Stimulated activated CD8-positive, alpha-beta memory T cell treated with anti-CD3 and anti-CD28 coated beads, Interleukin-12 subunit alpha, Interleukin-12 subunit beta, amount 100 ng/mL, for 24 hours (primary cell): ENCODE results near the gene SLC38A10.
A peak's percentile ranks its signal among the peaks of the same experiment; 100 is the strongest.

ENCODE experiments used
- DNase-seq: peaks from one replicate; pipeline ENCODE4 v3.0.0-alpha.2; 2020; ENCODE audit errors: extremely low read depth

SLC38A10 gene

GRCh38 chr17:81295031-81295675 lies at the start of gene SLC38A10:
Gene SLC38A10, minus strand, starts transcription at chr17:81295307. Its CDS starts 386 bp downstream, at chr17:81294921.
- peak; percentile 78 for DNase-seq

- DNase-seq, result no peak
Observed at GRCh38 chr17:81342269-81343070, 47.4 kb upstream of the SLC38A10 start.

GRCh38 chr17:81341516-81342268 lies 46.6 kb upstream of the SLC38A10 start:
- DNase-seq, result no peak

DNA sequence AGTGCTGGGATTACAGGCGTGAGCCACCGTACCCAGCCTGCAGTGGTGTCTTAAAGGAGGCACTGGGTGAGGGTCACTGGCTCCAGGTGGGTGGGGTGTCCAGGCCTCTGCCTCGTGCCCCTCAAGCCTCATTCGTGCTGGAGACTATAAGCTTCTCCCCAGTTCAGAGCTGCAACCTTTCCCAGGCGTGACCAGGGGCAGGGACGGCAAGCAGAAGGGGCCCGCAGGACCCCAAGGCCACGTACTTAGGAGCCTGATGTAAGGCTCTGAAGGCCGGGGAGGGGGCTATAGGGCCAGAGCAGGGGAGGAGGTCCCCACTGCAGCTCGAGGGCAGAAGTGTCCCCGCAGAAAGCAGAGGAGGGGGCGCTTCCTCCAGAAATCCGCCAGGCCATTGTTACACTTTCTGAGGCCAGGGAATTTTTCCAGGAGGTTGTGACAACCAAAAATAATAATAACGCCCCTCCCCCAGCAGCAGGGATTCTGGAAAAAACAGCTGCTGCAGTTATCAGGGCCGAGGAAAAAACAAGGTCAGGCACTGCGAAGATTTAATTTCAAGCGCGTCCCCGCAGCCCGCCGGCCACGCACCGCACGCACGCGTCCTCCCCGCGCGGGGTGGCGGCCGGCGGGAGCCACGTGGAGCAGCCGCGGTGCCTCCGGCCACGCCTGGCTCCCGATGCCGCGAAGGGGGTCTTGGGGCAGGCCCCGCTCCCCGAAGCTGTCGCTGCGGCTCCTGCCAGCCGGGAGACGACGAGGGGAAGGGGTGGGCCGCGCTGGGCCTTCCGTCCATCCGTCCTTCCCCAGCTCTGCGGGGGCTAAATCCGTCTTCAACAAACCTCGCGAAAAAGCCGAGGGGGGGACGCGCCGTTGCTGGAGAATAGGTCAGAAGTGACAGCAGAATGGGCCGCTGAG lies 45.8 kb upstream of the SLC38A10 start:
- no peak for DNase-seq

- no peak for DNase-seq
Observed at GRCh38 chr17:81339534-81340296, 44.6 kb upstream of the SLC38A10 start.

DNA sequence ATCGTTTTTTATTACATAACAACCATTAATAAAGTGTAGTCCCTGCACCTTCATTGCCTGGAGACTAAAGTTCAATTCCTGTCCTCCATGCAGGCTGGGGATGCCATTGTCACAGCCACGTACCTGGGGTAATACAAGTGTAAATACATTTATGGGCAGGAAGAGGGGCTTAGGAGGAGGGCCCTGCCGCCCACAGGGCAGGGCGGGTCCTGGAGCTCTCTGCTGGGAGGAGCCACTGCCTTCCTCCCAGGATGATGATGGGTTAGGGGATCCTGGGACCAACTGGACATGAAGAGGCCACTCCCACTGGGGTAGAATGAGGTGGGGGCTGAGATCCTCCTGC lies 44.1 kb upstream of the SLC38A10 start:
- no peak for DNase-seq

DNA sequence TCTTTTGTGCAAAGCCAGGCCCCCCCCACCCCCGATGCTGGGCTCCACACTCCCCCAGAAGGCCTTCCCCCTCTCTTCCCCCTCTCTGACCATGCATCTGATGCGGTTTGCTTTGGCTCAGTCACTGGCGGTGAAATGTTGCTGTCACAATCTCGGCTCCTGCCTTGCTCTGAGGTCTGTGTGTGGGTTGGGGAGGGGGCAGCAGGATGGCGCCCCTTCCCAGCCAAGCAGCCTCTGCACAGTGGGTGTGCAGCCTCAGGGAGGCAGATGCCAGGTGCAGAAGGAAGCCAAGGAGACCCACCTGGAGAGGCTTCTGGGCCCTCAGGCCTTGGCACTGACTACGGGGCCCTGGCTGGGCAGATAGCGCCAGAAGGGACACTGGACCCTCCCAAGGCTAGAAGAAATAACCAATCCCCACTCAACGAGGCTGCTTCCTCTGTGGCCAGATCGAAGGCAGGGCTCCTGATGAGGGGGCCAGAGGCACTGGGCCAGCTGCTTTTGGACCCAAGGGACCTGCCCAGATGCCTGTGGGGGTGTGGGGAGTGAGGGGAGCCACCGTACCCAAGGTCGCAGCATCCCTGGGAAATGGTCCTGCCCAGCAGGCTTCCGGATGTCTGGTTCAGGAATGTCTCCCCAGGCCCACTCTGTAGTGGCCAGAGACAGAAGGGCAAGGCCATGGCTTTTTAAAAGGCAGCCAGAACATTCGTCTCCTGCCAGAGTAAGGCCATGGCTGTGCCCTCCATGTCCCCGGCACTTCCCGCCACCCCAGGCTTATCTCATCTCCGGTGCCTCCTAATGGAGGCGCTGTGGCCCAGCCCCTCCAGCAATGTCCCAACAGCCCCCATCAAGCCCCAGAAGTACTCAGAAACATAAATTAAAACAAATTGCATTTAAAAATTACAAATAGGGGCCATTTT lies 43.4 kb upstream of the SLC38A10 start:
- no peak for DNase-seq

DNA sequence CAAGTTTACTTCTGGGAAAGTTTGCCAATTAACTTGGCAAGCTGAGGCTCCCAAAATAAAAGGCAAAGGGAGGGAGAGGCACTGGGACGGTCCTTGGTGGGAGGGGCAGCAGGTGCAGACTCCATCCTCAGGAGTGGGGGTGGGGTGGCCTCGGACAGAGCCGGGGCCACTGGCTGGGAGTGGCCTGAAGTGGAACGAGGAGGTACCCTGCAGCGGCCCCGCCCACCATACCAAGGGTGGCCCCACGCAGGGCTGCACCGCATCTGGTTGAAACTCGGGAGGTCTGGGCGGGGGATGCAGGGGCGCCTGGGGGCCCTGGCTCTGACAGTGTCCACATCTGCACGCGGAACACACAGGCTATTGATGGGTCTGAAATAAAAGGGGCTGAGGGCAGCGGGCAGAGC lies 42.4 kb upstream of the SLC38A10 start:
- no peak for DNase-seq

DNA sequence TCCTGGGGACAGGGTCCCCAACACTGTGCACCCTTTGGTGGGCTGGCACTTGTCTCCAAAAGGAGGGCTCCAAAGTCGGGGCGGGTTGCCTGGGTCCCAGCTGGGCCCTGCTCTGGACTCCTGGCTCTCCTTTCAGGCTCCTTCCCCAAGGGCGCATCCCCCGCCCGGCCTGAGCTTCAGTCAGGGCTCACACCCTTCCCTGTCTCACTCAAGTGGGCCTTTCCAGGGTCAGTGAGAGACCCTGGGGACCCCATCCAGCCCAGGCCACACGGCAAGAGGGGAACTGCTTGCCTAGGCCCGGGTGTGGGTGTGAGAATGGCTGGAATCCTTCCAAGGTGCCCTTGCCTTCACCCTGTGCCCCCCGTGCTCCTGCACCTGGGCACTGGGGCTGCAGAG lies 41.8 kb upstream of the SLC38A10 start:
- DNase-seq, result no peak

DNA sequence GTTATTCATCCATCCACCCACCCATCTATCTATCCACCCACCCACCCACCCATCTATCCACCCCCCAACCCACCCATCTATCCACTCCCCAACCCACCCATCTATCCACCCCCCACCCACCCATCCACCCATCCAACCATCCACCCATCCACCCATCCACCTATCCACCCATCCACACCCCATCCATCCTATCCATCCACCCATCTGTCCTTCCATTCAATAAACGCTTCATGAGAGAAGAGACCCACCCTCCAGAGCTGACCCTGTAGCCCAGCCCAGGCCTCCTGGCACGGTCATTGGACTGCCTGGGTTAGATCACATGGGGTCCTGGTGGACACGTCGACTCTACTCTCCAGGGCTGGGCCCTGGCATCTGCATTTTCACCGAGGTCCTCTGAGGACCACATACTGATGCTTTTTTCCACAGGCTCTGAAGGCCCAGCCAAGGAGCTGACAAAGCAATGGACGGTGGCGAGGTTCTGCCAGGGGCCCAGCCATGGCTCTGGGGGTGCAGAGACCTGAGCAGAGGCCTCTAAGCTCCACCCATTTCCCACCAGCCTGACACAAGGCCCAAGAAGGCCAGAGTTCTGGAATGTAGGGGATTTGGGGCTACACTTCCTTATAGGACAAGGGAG lies 41.3 kb upstream of the SLC38A10 start:
- DNase-seq, result no peak

- DNase-seq, result no peak
Observed at GRCh38 chr17:81335773-81336157, 40.7 kb upstream of the SLC38A10 start.

DNA sequence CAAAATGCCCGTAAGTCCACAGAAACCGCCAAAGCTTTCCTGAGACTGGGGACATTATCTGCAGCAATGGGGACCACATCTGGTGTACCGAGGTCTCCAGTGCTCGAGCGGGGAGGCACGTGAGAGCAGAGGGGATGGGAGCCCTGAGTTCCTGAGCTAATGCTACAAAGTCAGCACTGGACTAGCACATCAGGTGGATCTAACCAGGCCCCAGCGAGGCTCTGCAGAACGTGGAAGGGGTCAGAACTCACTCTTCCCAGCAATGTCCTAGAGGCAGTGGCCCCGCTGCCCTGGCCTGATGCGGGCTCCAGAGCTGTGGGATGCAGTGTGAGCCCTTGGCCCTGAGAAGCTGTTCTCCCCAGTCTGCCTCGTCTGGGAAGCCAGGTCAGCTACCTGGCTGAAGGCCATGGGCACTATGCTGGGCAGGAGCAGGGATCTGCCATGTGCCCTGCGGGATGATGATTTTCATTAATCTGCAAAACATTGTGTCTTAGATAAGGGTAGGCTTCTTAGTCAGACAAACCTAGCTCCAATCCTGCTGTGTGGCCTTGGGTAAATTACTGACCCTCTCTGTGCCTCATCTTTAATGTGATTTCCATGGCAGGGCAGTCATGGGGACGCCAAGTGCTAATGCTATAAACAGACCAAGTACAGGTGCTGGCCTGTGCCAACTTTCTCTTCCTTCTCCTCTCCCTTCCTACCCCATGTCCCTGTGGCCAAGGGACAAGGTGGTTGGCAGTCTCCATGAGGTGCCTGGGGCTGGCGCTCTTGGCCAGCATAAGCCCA lies 40.1 kb upstream of the SLC38A10 start:
- no peak for DNase-seq

GRCh38 chr17:81334391-81334901 lies 39.3 kb upstream of the SLC38A10 start:
- no peak for DNase-seq

- DNase-seq, result no peak
Observed at GRCh38 chr17:81333616-81334368, 38.7 kb upstream of the SLC38A10 start.

DNA sequence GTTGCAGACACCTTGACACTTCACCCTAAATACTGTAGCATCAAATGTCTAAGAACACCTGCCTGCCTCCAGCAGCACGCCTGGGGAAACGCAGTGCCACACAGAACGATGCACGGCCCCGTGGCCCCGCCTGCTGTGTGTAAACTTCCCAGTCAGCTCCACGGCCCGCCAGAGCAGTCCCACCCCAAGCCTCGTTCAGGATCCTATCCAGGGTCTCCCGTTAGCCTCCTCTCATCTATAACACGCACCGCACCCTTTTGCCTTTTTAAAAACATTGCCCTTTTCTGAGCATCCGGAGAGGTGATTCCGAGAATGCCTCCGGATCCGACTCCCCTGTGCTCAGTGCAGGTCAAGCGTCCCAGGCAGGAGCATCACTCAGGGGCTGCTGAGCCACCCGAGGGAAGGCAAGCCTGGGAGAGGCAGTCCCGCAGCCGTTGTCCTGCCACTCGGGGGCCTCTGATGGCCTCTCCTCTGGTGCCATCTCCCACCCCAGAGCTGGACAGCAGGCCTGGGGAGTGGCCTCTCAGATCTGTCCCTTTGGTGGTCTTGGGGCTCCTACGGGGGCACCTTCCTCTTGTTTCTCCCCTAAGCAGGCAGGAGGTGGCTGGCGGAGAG lies 37.9 kb upstream of the SLC38A10 start:
- no peak for DNase-seq

GRCh38 chr17:81332118-81332834 lies 37.2 kb upstream of the SLC38A10 start:
- no peak for DNase-seq
